Endothelial cell of umbilical vein (primary cell): Measurements from ENCODE around the gene HTT-AS. TPM values are rescaled to one million over a fixed set of nuclear protein-coding genes. Genes with fewer than 3 reads are reported as not detected.

Source experiments
- BruUV-seq: library from RNA; stranded (reverse); fragments of 400-500 nt; replicated peaks from 2 replicates; lab custom pipeline; 2021; lab: Mats Ljungman, UMichigan
- CTCF ChIA-PET: fragments of 300-600, 350-600 bp; sonication (Branson Sonifier 250); formaldehyde crosslinking; loops from one replicate; lab custom pipeline; 2021; ENCODE audit warnings: antibody characterized with exemption, inconsistent platforms; lab: Charles Lee
- POLR2A ChIA-PET: fragments of 300-600, 350-600 bp; sonication (Branson Sonifier 250); formaldehyde crosslinking; loops from one replicate; lab custom pipeline; 2021; ENCODE audit warnings: antibody characterized with exemption, inconsistent platforms; lab: Charles Lee
- DNase-seq: peaks from one replicate; pipeline ENCODE4 v3.0.0-alpha.2; 2011; ENCODE audit warnings: low read depth, low spot score
- FAIRE-seq: peaks from 2 replicates; lab custom pipeline; 2011; peaks lifted over from hg19 to GRCh38; lab: Jason Lieb, UNC
- H2AFZ ChIP-seq: 2 replicates; pipeline ENCODE4 v1.6.0; 2012; ENCODE audit warnings: low read depth, low read length, control low read depth, inconsistent platforms
- H3K27ac ChIP-seq: 2 replicates; pipeline ENCODE4 v1.5.1; 2011; ENCODE audit warnings: low read depth, mild to moderate bottlenecking, control low read depth, low read length, moderate library complexity; ENCODE audit not compliant: insufficient read depth
- H3K27me3 ChIP-seq, 2 experiments: 2 replicates each; pipeline versions ENCODE4 v1.6.0 to v1.6.1; 2011; ENCODE audit warnings: low read length in 2 of 2, mixed read lengths in 1 of 2; ENCODE audit not compliant: control insufficient read depth in 2 of 2, insufficient read depth in 2 of 2
- H3K36me3 ChIP-seq, 2 experiments: 2 replicates in 1 of 2; 3 replicates in 1 of 2; pipeline ENCODE4 v1.5.1; 2011; ENCODE audit warnings: low read length in 2 of 2, mild to moderate bottlenecking in 1 of 2, moderate library complexity in 1 of 2; ENCODE audit not compliant: control insufficient read depth in 2 of 2, insufficient read depth in 2 of 2; ENCODE audit errors: extremely low read depth in 1 of 2
- H3K4me1 ChIP-seq: 3 replicates; pipeline ENCODE4 v1.5.1; 2011; ENCODE audit warnings: mild to moderate bottlenecking, low read length; ENCODE audit not compliant: control insufficient read depth, insufficient read depth; ENCODE audit errors: extremely low read depth
- H3K4me2 ChIP-seq: 2 replicates; pipeline ENCODE4 v1.6.1; 2011; ENCODE audit warnings: low read length, control low read depth, mixed read lengths; ENCODE audit not compliant: insufficient read depth
- H3K4me3 ChIP-seq, 3 experiments: fragments of 200-600 bp in 1 of 3; sonication (generic), shearing (Covaris generic) in 1 of 3; replicated peaks in 1 of 3; 2 replicates each; pipeline ENCODE4 v1.5.1; 2011 to 2016; ENCODE audit warnings: control low read depth in 3 of 3, low read length in 3 of 3, mild to moderate bottlenecking in 2 of 3, inconsistent platforms in 1 of 3, low read depth in 1 of 3, moderate library complexity in 1 of 3; ENCODE audit not compliant: insufficient read depth in 1 of 3
- H3K79me2 ChIP-seq: 2 replicates; pipeline ENCODE4 v1.6.0; 2012; ENCODE audit warnings: low read length, inconsistent platforms; ENCODE audit not compliant: control insufficient read depth, insufficient read depth
- H3K9ac ChIP-seq: replicated peaks from 2 replicates; pipeline ENCODE3; 2011; ENCODE audit warnings: low read length, control low read depth; ENCODE audit not compliant: insufficient read depth; ENCODE audit errors: extremely low read depth
- H3K9me1 ChIP-seq: replicated peaks from 3 replicates; pipeline ENCODE4 v1.6.0; 2011; ENCODE audit warnings: mild to moderate bottlenecking, low read length; ENCODE audit not compliant: control insufficient read depth, insufficient read depth; ENCODE audit errors: extremely low read depth
- H3K9me3 ChIP-seq: replicated peaks from 2 replicates; pipeline ENCODE4 v1.5.1; 2012; ENCODE audit warnings: low read length, inconsistent platforms; ENCODE audit not compliant: control insufficient read depth, insufficient read depth
- H4K20me1 ChIP-seq: replicated peaks from 2 replicates; pipeline ENCODE3; 2011; ENCODE audit warnings: mild to moderate bottlenecking, low read length; ENCODE audit not compliant: control insufficient read depth, insufficient read depth; ENCODE audit errors: extremely low read depth
- CTCF ChIP-seq, 2 donors: IDR thresholded peaks; 1 replicate in 1 of 2; 2 replicates in 1 of 2; pipeline ENCODE4 v1.5.1; 2011; ENCODE audit warnings: low read length in 2 of 2, mild to moderate bottlenecking in 2 of 2, moderate library complexity in 2 of 2, control low read depth in 1 of 2, inconsistent platforms in 1 of 2, low read depth in 1 of 2; ENCODE audit not compliant: insufficient read depth in 1 of 2; ENCODE audit errors: extremely low read depth in 1 of 2
- EZH2 ChIP-seq: IDR thresholded peaks from 2 replicates; pipeline ENCODE4 v1.6.1; 2012; ENCODE audit warnings: borderline replicate concordance, low read depth, mild to moderate bottlenecking, moderate library complexity, low read length, inconsistent platforms; ENCODE audit not compliant: severe bottlenecking
- FOS ChIP-seq: IDR thresholded peaks from 2 replicates; pipeline ENCODE4 v1.6.1; 2011; ENCODE audit warnings: mild to moderate bottlenecking, low read length, moderate library complexity, borderline replicate concordance; ENCODE audit not compliant: insufficient read depth
- GATA2 ChIP-seq: IDR thresholded peaks from 2 replicates; pipeline ENCODE4 v1.7.0; 2011; ENCODE audit warnings: low read depth, mild to moderate bottlenecking, moderate library complexity, mixed read lengths, low read length; ENCODE audit not compliant: insufficient read length, insufficient read depth
- JUN ChIP-seq: IDR thresholded peaks from 2 replicates; pipeline ENCODE4 v1.6.1; 2011; ENCODE audit warnings: borderline replicate concordance, low read depth; ENCODE audit not compliant: insufficient read length, insufficient read depth
- MAX ChIP-seq: IDR thresholded peaks from 2 replicates; pipeline ENCODE4 v1.6.1; 2011; ENCODE audit not compliant: insufficient read depth, insufficient read length
- MYC ChIP-seq: IDR thresholded peaks from one replicate; pipeline ENCODE4 v1.6.1; 2011; ENCODE audit warnings: mild to moderate bottlenecking, low read depth, low read length
- POLR2A ChIP-seq: IDR thresholded peaks from 2 replicates; pipeline ENCODE4 v1.6.1; 2012; ENCODE audit warnings: low read depth, mild to moderate bottlenecking, control low read depth, low read length
- POLR2AphosphoS5 ChIP-seq: IDR thresholded peaks from 2 replicates; pipeline ENCODE4 v1.6.1; 2012; ENCODE audit warnings: low read depth, mild to moderate bottlenecking, control low read depth, low read length, moderate library complexity; ENCODE audit not compliant: insufficient read depth
- dilution Hi-C: fragments of 300-500 bp; cut with MboI; formaldehyde crosslinking; loops from one replicate; pipeline ENCODE4 v1.15.0; 2019; ENCODE audit warnings: low sequenced_read_pairs; ENCODE audit not compliant: extremely low pct_ligation_motif_present
- intact Hi-C: fragments of 100-400 bp; cut with micrococcal nuclease; formaldehyde crosslinking; loops from one replicate; pipeline ENCODE4 v1.10.0; 2022
- polyA plus RNA-seq, 4 experiments: library from polyadenylated mRNA; depleted of rRNA in 3 of 4; stranded (reverse) in 3 of 4; unstranded in 1 of 4; fragments of >200 nt; gene quantifications; 2 replicates each; pipeline versions ENCODE4 v1.2.1 to v1.2.3, GENCODE V29; 2011 to 2012; ENCODE audit warnings: missing spikeins in 1 of 4
- total RNA-seq: library from RNA; stranded (reverse); gene quantifications from 2 replicates; pipeline ENCODE4 v1.2.3, GENCODE V29; 2021

HTT-AS gene
- total and polyA plus RNA-seq, 2 donors (not counting 3 experiments of a cell fraction or from before 2014, with no cell fraction given), result not detected

- peaks cover 7% of the 10 kb centered on the region for H3K4me1 ChIP-seq
- no peaks in the 10 kb centered on the region for H3K27me3 ChIP-seq
- no peak overlapping the region for H3K9ac ChIP-seq
- H4K20me1 ChIP-seq, result no peaks in the 10 kb centered on the region
- ChIA-PET CTCF (interaction anchor here (0.6 to 1.2 kb wide), 3 partner anchors 63 to 489 kb away, joined by 3 read pairs; partner anchors contain the start of gene TNIP2), POLR2A (no interaction called here)
- intact Hi-C loops (no loop called here), dilution Hi-C loops (no loop called here)
- H3K27ac ChIP-seq, result no peak overlapping the region
- DNase-seq (peak; percentile 44), FAIRE-seq (peak; percentile 52)
- peak overlapping the region; percentile 93 for H2AFZ ChIP-seq
- no peaks in the 10 kb centered on the region for H3K36me3 ChIP-seq
- peak overlapping the region; percentile 25 for H3K4me2 ChIP-seq
- TF ChIP-seq FOS (no peak), POLR2AphosphoS5 (no peak), GATA2 (no peak), CTCF (IDR thresholded peaks at IDR 0.05; ENCODE audit: extremely low read depth in 1 of 2, insufficient read depth in 1 of 2, low read depth in 1 of 2, low read length in 2 of 2) (no peak), JUN (no peak), EZH2 (no peak), MAX (no peak), POLR2A (no peak), MYC (no peak)
- no TSS peak for BruUV-seq
- peak overlapping the region; percentile 16 to 44 (median 41) for H3K4me3 ChIP-seq
- no peaks in the 10 kb centered on the region for H3K79me2 ChIP-seq
- H3K9me3 ChIP-seq, result no peaks in the 10 kb centered on the region
- H3K9me1 ChIP-seq, result no peaks in the 10 kb centered on the region
Observed at GRCh38 chr4:3041192-3042142, 32.9 kb downstream of the HTT-AS start.
